T-helper 1 cell treated with Interleukin-12 subunit alpha and Interleukin-12 subunit beta and Interleukin-4 antibody, amounts not matched to agents 30 ng/mL and 1 ng/mL, for 36 hours (primary cell): Measurements from ENCODE around the gene UBN1. TPM values are rescaled to one million over a fixed set of nuclear protein-coding genes. Genes with fewer than 3 reads are reported as not detected.
"Not testable (repeated sequence)": the region's sequence is repeated elsewhere in the genome, so short reads cannot be mapped to it uniquely, and the experiment has no call there.

ENCODE experiments used
- intact Hi-C: fragments of 100-400 bp; cut with micrococcal nuclease; formaldehyde crosslinking; loops from one replicate; pipeline ENCODE4 v1.15.1; 2024
- total RNA-seq: library from RNA; stranded (reverse); gene quantifications from 2 replicates; pipeline ENCODE4 v1.2.3, GENCODE V29; 2022

The UBN1 gene
- total RNA-seq, 1 donor from 2014 or later, result 42.1 TPM

DNA sequence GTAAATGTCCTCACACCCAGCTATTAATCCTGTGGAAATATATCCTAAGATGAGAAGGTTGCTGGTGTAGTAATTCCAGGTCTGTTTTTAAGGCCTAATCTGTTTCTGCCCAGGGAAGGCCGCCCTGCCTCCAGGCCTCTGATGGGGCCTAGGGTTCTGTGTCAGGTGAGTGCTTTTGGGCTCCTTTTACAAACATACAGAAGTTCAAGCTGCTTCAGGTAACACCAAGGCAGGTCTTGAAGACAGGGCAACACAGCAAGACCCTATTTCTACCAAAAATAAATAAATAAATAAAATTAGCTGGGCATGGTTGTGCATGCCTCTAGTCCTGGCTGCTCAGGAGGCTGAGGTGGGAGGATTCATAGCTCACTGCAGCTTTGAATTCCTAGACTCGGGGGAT is 80.4 kb downstream of the UBN1 start:
- intact Hi-C loops, result no loop called here

- intact Hi-C loops, result no loop called here
These were observed 80.9 kb downstream of the UBN1 start for GRCh38 chr16:4928227-4928626.

GRCh38 chr16:4929619-4930018 is 82.3 kb downstream of the UBN1 start:
- intact Hi-C loops, result not testable (repeated sequence)

DNA sequence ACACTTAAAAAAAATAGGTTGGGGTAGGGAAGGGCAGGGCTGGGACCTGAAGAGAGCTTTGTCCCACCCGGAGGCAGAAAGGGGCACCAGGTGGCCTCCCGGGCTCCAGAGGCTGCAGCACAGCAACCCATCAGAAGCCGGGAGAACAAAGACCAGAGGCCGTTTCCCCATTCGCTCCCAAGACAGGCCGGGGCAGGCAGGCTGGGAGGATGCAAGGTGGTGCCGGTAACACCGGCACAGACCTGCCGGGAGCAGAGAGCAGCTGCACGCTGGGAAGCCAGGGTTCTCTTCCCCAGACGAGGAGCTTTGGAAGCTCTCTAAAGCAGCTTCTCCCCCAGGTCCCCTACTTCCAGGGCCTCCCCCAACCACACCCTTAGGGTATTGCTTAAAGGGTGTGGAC is 84.1 kb downstream of the UBN1 start:
- intact Hi-C loops, result no loop called here

Other genes starting within 250 kb of the UBN1 start
- 22.0 TPM in 2 replicates for gene UBALD1, start 232.6 kb upstream of the UBN1 start, total RNA-seq
- gene MGRN1, start 222.7 kb upstream of the UBN1 start, total RNA-seq, result 108 and 113 TPM in 2 replicates
- gene NUDT16L1, start 153.9 kb upstream of the UBN1 start, total RNA-seq, result 43.2 and 45.3 TPM in 2 replicates
- gene ANKS3, start 113.2 kb upstream of the UBN1 start, total RNA-seq, result 17.2 and 17.9 TPM in 2 replicates
- gene DNAAF8, start 112.9 kb upstream of the UBN1 start, total RNA-seq, result 0.56 TPM in 1 of 2 replicates, not detected in the other
- gene ZNF500, start 80.3 kb upstream of the UBN1 start, total RNA-seq, result 16.5 and 22.4 TPM in 2 replicates
- not detected in 2 replicates for gene SEPTIN12, start 59.1 kb upstream of the UBN1 start, total RNA-seq
- gene SMIM22, start 52.1 kb upstream of the UBN1 start, total RNA-seq, result not detected in 2 replicates
- 5.5 and 6.2 TPM in 2 replicates for gene ROGDI, start 44.8 kb upstream of the UBN1 start, total RNA-seq
- 115 and 120 TPM in 2 replicates for gene GLYR1, start 193 bp upstream of the UBN1 start, total RNA-seq
- not detected in 2 replicates for gene PPL, start 89.7 kb downstream of the UBN1 start, total RNA-seq
- not detected in 2 replicates for gene SEC14L5, start 110.8 kb downstream of the UBN1 start, total RNA-seq
- gene NAGPA, start 186.5 kb downstream of the UBN1 start, total RNA-seq, result 14.5 and 14.9 TPM in 2 replicates
- not detected in 2 replicates for gene C16orf89, start 218.5 kb downstream of the UBN1 start, total RNA-seq
- gene ALG1, start 224.4 kb downstream of the UBN1 start, total RNA-seq, result 34.1 and 34.5 TPM in 2 replicates